ENCODE measurements around the gene DHRS7B. TPM values are rescaled to one million over a fixed set of nuclear protein-coding genes. Genes with fewer than 3 reads are reported as not detected.

The DHRS7B gene, protein sequence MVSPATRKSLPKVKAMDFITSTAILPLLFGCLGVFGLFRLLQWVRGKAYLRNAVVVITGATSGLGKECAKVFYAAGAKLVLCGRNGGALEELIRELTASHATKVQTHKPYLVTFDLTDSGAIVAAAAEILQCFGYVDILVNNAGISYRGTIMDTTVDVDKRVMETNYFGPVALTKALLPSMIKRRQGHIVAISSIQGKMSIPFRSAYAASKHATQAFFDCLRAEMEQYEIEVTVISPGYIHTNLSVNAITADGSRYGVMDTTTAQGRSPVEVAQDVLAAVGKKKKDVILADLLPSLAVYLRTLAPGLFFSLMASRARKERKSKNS
- total RNA-seq: 15.2 and 19.4 TPM in 2 replicates

DNA sequence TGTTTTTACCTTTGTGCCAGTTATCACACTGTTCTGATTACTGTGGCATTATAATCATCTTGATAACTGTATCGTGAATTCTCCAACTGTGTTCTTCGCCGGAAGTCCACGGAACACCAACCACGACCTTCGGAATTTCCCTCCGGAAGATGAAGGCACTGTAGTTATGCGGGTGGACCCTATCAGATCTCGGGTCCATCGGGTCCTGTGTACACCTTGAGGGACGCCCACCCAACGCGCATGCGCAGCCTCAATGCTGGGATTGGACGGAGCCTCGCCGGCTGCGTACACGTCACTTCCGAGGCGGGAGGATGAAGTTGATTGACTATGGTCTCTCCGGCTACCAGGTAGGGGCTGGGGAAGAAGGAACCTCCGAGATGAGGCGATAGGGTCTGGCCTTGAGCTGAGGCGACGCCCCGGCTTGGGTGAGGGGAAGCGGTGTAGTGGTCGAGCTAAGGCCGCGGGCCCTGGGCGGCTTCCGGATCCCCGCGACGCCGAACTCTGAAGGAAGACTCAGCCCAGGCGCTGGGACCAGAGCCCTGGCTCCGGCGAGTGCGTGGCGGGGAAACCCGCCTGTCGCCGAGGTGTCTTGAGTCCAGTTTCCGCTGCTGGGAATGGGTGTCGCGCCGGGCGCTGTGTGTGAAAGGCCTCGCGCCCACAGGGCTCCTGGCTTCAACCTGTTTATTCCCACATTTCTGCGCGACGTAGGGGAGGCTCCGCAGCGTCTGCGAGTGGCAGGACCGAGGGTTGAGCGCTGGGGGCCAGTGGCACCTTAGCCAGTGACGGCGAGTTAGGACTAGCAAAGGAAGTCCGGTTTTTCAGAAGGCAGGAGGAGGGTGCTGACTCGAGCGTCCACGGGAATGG, at the start of gene DHRS7B:
Gene DHRS7B (plus strand): TSS at position 320 of the 864 bp plus-strand sequence. CDS start 8 bp downstream, at position 328.
- H3K27ac ChIP-seq (ENCODE audit: low read depth, low read length): peak within 1 kb of the TSS; percentile 85
- TF ChIP-seq, protein P1, sequence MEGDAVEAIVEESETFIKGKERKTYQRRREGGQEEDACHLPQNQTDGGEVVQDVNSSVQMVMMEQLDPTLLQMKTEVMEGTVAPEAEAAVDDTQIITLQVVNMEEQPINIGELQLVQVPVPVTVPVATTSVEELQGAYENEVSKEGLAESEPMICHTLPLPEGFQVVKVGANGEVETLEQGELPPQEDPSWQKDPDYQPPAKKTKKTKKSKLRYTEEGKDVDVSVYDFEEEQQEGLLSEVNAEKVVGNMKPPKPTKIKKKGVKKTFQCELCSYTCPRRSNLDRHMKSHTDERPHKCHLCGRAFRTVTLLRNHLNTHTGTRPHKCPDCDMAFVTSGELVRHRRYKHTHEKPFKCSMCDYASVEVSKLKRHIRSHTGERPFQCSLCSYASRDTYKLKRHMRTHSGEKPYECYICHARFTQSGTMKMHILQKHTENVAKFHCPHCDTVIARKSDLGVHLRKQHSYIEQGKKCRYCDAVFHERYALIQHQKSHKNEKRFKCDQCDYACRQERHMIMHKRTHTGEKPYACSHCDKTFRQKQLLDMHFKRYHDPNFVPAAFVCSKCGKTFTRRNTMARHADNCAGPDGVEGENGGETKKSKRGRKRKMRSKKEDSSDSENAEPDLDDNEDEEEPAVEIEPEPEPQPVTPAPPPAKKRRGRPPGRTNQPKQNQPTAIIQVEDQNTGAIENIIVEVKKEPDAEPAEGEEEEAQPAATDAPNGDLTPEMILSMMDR (IDR thresholded peaks at IDR 0.05; ENCODE audit: extremely low read depth, low read depth, low read length): no peak
- no peaks in the 10 kb centered on the region for H3K36me3 ChIP-seq (ENCODE audit: insufficient read depth, low read length)
- H3K27me3 ChIP-seq (ENCODE audit: insufficient read depth, low read length): peaks cover 11% of the 10 kb centered on the region
- peak within 1 kb of the TSS; percentile 95 for H2AFZ ChIP-seq (ENCODE audit: low read length)
- peaks cover 13% of the 10 kb centered on the region for H3K4me1 ChIP-seq (ENCODE audit: insufficient read depth, low read length)
- no peaks in the 10 kb centered on the region for H3K9me3 ChIP-seq (ENCODE audit: low read depth, low read length)
- H3K4me3 ChIP-seq (ENCODE audit: insufficient read depth, low read length): peak within 1 kb of the TSS; percentile 87
- peak; percentile 96 for DNase-seq (ENCODE audit: insufficient read length, low spot score, missing footprints)
- peak within 1 kb of the TSS; percentile 89 for H3K4me2 ChIP-seq (ENCODE audit: insufficient read depth, low read length)
- H4K20me1 ChIP-seq (ENCODE audit: insufficient read depth, low read length): no peaks in the 10 kb centered on the region
- peaks cover 32% of the 10 kb centered on the region for H3K79me2 ChIP-seq (ENCODE audit: insufficient read depth, low read length)

DNA sequence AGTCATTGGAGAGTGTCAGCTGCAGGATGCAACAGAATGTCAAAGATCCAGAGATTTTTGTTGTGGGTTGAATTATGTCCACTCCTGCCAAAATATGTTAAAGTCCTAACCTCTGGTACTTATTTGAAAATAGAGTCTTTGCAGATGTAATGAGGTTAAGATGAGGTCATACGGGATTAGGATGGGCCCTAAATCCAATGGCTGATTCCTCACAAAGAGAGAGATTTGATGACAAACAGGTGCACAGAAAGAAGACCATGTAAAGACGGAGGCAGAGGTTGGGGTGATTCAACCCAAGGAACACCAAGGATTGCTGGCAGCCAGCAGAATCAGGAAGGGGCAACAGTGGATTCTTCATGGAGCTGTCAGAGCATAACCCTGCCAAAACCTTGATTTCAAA, 49.5 kb upstream of the DHRS7B start:
- H3K4me1 ChIP-seq (ENCODE audit: insufficient read depth, low read length): no peaks in the 10 kb centered on the region
- peaks cover 19% of the 10 kb centered on the region for H3K27me3 ChIP-seq (ENCODE audit: insufficient read depth, low read length)
- TF ChIP-seq, protein P1 (IDR thresholded peaks at IDR 0.05; ENCODE audit: extremely low read depth, low read depth, low read length): no peak
- H3K4me3 ChIP-seq (ENCODE audit: insufficient read depth, low read length): no peak overlapping the region
- no peaks in the 10 kb centered on the region for H4K20me1 ChIP-seq (ENCODE audit: insufficient read depth, low read length)
- no peak overlapping the region for H2AFZ ChIP-seq (ENCODE audit: low read length)
- H3K79me2 ChIP-seq (ENCODE audit: insufficient read depth, low read length): no peaks in the 10 kb centered on the region
- H3K9me3 ChIP-seq (ENCODE audit: low read depth, low read length): no peaks in the 10 kb centered on the region
- H3K4me2 ChIP-seq (ENCODE audit: insufficient read depth, low read length): no peak overlapping the region
- no peak for DNase-seq (ENCODE audit: insufficient read length, low spot score, missing footprints)
- no peak overlapping the region for H3K27ac ChIP-seq (ENCODE audit: low read depth, low read length)
- H3K36me3 ChIP-seq (ENCODE audit: insufficient read depth, low read length): no peaks in the 10 kb centered on the region

DNA sequence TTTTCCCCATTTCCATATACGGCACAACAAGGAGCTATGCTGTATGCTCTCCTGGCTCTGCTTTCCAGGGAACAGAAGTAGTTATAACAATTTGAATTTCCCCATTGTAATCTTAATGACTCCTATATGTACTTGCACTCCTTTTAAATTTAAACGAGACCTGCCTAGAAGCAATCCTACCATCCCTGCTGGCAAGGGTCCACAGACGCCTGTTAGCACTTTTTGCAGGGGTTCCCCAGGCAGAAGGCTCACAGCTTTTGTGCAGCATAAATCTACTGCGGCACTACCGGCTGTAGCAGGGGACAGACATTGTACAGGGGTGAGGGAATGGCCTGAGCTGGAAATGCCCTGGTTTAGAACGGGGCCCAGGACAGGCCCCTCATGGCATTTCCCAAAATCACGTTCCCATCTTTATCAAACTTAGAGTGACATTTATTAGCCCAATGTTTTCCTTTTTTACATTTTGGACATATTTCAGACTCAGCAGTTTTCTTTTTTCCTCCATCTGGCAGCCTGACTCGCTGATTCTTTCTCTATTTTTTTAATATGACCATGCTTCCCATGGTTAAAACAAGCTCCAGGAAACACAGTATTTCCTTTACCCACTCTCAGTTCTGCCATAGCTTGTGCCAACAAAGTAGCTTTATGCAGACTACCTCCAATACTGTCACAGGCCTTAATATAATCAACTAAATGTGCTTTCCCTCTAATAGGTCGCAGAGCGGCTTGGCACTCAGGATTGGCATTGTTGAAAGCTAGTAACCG, 48.6 kb upstream of the DHRS7B start:
- peaks cover 19% of the 10 kb centered on the region for H3K27me3 ChIP-seq (ENCODE audit: insufficient read depth, low read length)
- no peak overlapping the region for H3K4me3 ChIP-seq (ENCODE audit: insufficient read depth, low read length)
- H3K79me2 ChIP-seq (ENCODE audit: insufficient read depth, low read length): no peaks in the 10 kb centered on the region
- H4K20me1 ChIP-seq (ENCODE audit: insufficient read depth, low read length): no peaks in the 10 kb centered on the region
- TF ChIP-seq, protein P1 (IDR thresholded peaks at IDR 0.05; ENCODE audit: extremely low read depth, low read depth, low read length): no peak
- H3K4me1 ChIP-seq (ENCODE audit: insufficient read depth, low read length): no peaks in the 10 kb centered on the region
- no peak overlapping the region for H2AFZ ChIP-seq (ENCODE audit: low read length)
- no peak overlapping the region for H3K27ac ChIP-seq (ENCODE audit: low read depth, low read length)
- no peak overlapping the region for H3K4me2 ChIP-seq (ENCODE audit: insufficient read depth, low read length)
- H3K9me3 ChIP-seq (ENCODE audit: low read depth, low read length): no peaks in the 10 kb centered on the region
- H3K36me3 ChIP-seq (ENCODE audit: insufficient read depth, low read length): no peaks in the 10 kb centered on the region
- DNase-seq (ENCODE audit: insufficient read length, low spot score, missing footprints): no peak
